Spleen (tissue), 11 donors: ENCODE data around the gene MORN3. TPM values are rescaled to one million over a fixed set of nuclear protein-coding genes. Genes with fewer than 3 reads are reported as not detected.
A peak's percentile ranks its signal among the peaks of the same experiment; 100 is the strongest.
"Not testable (repeated sequence)": the region's sequence is repeated elsewhere in the genome, so short reads cannot be mapped to it uniquely, and the experiment has no call there.

Source experiments
- DNase-seq: peaks from one replicate; pipeline ENCODE4 v3.0.0-alpha.2; 2020
- H3K27ac ChIP-seq, 8 donors: fragments of 200-600 bp; sonication (generic) in 7 of 8; 1 replicate in 4 of 8; 2 replicates in 4 of 8; pipeline versions ENCODE4 v1.5.0 to v1.8.0; 2016 to 2021; ENCODE audit warnings: inconsistent platforms in 4 of 8, mild to moderate bottlenecking in 4 of 8, moderate library complexity in 1 of 8
- H3K27me3 ChIP-seq, 7 donors: fragments of 200-600 bp; sonication (generic) in 6 of 7; replicated peaks in 1 of 7; 1 replicate in 4 of 7; 2 replicates in 3 of 7; pipeline versions ENCODE4 v1.5.0 to v1.8.0; 2016 to 2021; ENCODE audit warnings: inconsistent platforms in 3 of 7, mild to moderate bottlenecking in 1 of 7
- H3K36me3 ChIP-seq, 6 donors: fragments of 200-600 bp; sonication (generic) in 5 of 6; 1 replicate in 4 of 6; 2 replicates in 2 of 6; pipeline versions ENCODE4 v1.5.0 to v1.8.0; 2016 to 2021; ENCODE audit warnings: inconsistent platforms in 2 of 6
- H3K4me1 ChIP-seq, 6 donors: fragments of 200-600 bp; sonication (generic) in 5 of 6; 1 replicate in 3 of 6; 2 replicates in 3 of 6; pipeline versions ENCODE4 v1.5.0 to v1.8.0; 2016 to 2021; ENCODE audit warnings: inconsistent platforms in 3 of 6
- H3K4me3 ChIP-seq, 8 donors: fragments of 200-600 bp; sonication (generic) in 7 of 8; 1 replicate in 4 of 8; 2 replicates in 4 of 8; pipeline versions ENCODE4 v1.5.0 to v1.8.0; 2016 to 2021; ENCODE audit warnings: inconsistent platforms in 4 of 8, mild to moderate bottlenecking in 4 of 8, moderate library complexity in 2 of 8
- H3K9me3 ChIP-seq, 8 donors: fragments of 200-600 bp; sonication (generic) in 7 of 8; 1 replicate in 4 of 8; 2 replicates in 4 of 8; pipeline versions ENCODE4 v1.5.0 to v1.8.0; 2016 to 2021; ENCODE audit warnings: inconsistent platforms in 4 of 8
- POLR2A ChIP-seq, 3 donors: fragments of 450-650 bp; IDR thresholded peaks; one replicate each; pipeline ENCODE4 v1.5.1; 2017; ENCODE audit warnings: antibody characterized with exemption in 3 of 3, mild to moderate bottlenecking in 1 of 3
- POLR2AphosphoS5 ChIP-seq, 3 donors: sonication (generic); formaldehyde crosslinking; IDR thresholded peaks; one replicate each; pipeline ENCODE4 v1.5.1; 2017; ENCODE audit warnings: antibody characterized with exemption in 3 of 3
- WGBS, 5 donors: extraction: QIAGEN DNeasy Blood & Tissue Kit in 3 of 5; methylation state at CpG; one replicate each; pipeline versions ENCODE4 v1.1.5 to v1.1.7; 2013 to 2018; 5-methylcytosine and 5-hydroxymethylcytosine counted together
- intact Hi-C: fragments of 100-400 bp; cut with DNase I; formaldehyde crosslinking; loops from one replicate; pipeline ENCODE4 v1.15.0; 2023; ENCODE audit warnings: low total_unique reads
- polyA plus RNA-seq, 3 donors: library from polyadenylated mRNA; stranded (reverse); fragments of 200-250 nt; gene quantifications; one replicate each; pipeline ENCODE4 v1.2.1, GENCODE V29; 2013
- total RNA-seq, 7 donors: library from RNA; depleted of rRNA in 3 of 7; stranded (reverse); fragments of >200 nt in 3 of 7; fragmentation: NEBNext Ultra II Directional in 4 of 7; extraction: Animal tissue kit (Norgen Biotek cat#: 25700) in 4 of 7; gene quantifications; one replicate each; pipeline versions ENCODE4 v1.1.0 to v1.2.1, GENCODE V29; 2016 to 2021
- TF ChIP-seq, protein P1 (sequence below), 11 experiments: fragments of 200-600 bp in 7 of 11; fragments of 450-650 bp in 4 of 11; sonication (generic) in 4 of 11; IDR thresholded peaks in 8 of 11; conservative IDR thresholded peaks in 3 of 11; 1 replicate in 7 of 11; 2 replicates in 4 of 11; pipeline versions ENCODE4 v1.4.0 to v1.8.0; 2016 to 2021; ENCODE audit warnings: antibody characterized with exemption in 11 of 11, inconsistent platforms in 4 of 11, mild to moderate bottlenecking in 1 of 11
- donor health status: healthy with polysubstance abuse.
- donor health status: DM: no; HTN: no; CAD: no; lungs with moderate emphysema.
- donor health status: DM: no; HTN: no; CAD: no.
- donor health status: Bipolar disorder and iron deficiency.
- donor health status: healthy.
- donor health status: DM: no; HTN: no; CAD: no.
- donor health status: DM: yes; HTN: yes; CAD: no.

The MORN3 gene
- total and polyA plus RNA-seq, 10 donors: 0.17 to 2.5 (median 1.0) TPM; not detected in 1

DNA sequence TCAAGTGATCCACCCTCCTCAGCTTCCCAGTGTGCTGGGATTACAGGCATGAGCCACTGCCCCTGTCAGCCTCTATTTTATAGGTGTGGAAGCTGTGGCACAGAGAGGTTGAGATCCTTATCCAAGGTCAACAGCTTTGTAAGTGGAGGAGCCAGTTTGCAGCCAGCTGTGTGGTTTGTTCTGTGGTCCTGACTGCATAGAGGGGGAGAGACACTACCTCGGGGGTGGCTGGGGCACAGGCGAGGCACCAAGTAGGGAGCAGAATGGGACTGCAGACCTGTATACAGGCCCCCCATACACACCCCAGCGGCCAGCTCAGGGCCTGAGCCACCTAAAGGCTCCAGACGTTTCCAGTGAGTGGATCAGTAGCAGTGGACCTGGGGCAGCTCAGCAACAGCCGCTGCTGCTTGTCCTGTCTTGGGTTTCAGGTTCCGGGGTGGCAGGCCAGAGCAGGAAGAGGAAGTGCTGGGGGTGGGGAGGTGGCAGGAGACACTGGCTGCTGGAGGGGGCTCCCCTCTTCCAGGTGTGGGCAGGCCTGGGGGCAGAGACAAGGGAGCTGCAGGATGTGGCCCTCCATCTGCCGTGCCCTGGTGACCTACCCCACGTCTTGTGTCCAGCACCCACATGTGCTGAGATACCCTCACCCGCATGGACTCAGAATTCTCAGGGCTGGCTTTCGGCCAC, 32.1 kb downstream of the MORN3 start:
- Histone ChIP-seq H3K4me3 (peak overlapping the region in 2 of 8 donors; percentile 8 to 52), H3K27me3 (no peaks in the 10 kb centered on the region), H3K4me1 (peaks cover 31 to 82% (median 51%) of the 10 kb centered on the region in 6 donors), H3K27ac (peak overlapping the region; percentile 44 to 93 (median 84)), H3K9me3 (no peaks in the 10 kb centered on the region), H3K36me3 (peaks cover 0 to 45% (median 15%) of the 10 kb centered on the region in 6 donors)
- DNase-seq: peak; percentile 95
- WGBS, 5 donors: 30 to 36% (median 32%) methylated on average over 5 to 10 of the region's 10 CpGs
- TF ChIP-seq, protein P1, sequence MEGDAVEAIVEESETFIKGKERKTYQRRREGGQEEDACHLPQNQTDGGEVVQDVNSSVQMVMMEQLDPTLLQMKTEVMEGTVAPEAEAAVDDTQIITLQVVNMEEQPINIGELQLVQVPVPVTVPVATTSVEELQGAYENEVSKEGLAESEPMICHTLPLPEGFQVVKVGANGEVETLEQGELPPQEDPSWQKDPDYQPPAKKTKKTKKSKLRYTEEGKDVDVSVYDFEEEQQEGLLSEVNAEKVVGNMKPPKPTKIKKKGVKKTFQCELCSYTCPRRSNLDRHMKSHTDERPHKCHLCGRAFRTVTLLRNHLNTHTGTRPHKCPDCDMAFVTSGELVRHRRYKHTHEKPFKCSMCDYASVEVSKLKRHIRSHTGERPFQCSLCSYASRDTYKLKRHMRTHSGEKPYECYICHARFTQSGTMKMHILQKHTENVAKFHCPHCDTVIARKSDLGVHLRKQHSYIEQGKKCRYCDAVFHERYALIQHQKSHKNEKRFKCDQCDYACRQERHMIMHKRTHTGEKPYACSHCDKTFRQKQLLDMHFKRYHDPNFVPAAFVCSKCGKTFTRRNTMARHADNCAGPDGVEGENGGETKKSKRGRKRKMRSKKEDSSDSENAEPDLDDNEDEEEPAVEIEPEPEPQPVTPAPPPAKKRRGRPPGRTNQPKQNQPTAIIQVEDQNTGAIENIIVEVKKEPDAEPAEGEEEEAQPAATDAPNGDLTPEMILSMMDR (IDR thresholded peaks at IDR 0.05 in 8 of 11, conservative IDR thresholded peaks at IDR 0.05 in 3 of 11): no peak
- TF ChIP-seq POLR2AphosphoS5 (IDR thresholded peaks at IDR 0.05) (peak; percentile 71 to 75 (median 72)), POLR2A (IDR thresholded peaks at IDR 0.05) (no peak)
- intact Hi-C loops: no loop called here

DNA sequence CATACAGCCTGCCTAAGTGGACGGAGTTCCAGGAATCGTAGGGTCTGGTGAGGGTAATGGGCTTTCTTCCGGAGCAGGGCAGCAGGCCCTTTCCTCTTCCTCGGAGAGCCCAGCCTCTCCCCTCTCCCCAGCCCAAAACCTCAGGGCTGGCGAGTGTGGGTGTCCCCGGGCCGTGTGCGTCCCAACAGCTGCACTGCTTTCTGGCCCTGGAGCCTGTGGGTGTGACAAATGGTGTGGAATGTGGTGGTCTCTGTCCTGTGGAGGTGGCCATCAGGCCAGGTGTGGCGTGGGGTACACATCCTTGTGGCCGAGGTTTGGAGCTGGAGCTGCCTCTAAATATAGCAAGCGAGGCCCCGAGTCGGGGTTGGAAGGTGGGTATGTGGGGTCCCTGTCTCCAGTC, 34.6 kb downstream of the MORN3 start:
- no peaks in the 10 kb centered on the region for H3K9me3 ChIP-seq
- H3K4me1 ChIP-seq: peaks cover 56 to 91% (median 76%) of the 10 kb centered on the region in 6 donors
- TF ChIP-seq POLR2A (IDR thresholded peaks at IDR 0.05) (no peak), POLR2AphosphoS5 (IDR thresholded peaks at IDR 0.05) (peak in 1 of 3 donors; percentile 31)
- TF ChIP-seq, protein P1 (IDR thresholded peaks at IDR 0.05 in 8 of 11, conservative IDR thresholded peaks at IDR 0.05 in 3 of 11): no peak
- WGBS, 5 donors: 50 to 64% (median 63%) methylated on average over 10 to 13 of the region's 13 CpGs
- peaks cover 0 to 27% (median 0%) of the 10 kb centered on the region in 6 donors for H3K36me3 ChIP-seq
- no peak overlapping the region for H3K4me3 ChIP-seq
- no peaks in the 10 kb centered on the region for H3K27me3 ChIP-seq
- intact Hi-C loops: no loop called here
- peak overlapping the region in 3 of 8 donors; percentile 2 to 53 (median 40) for H3K27ac ChIP-seq
- no peak for DNase-seq

DNA sequence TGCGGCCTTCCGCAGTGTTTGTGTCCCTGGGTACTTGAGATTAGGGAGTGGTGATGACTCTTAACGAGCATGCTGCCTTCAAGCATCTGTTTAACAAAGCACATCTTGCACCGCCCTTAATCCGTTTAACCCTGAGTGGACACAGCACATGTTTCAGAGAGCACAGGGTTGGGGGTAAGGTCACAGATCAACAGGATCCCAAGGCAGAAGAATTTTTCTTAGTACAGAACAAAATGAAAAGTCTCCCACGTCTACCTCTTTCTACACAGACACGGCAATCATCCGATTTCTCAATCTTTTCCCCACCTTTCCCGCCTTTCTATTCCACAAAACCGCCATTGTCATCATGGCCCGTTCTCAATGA, 35.6 kb downstream of the MORN3 start:
- H3K27ac ChIP-seq, intact Hi-C loops, H3K9me3 ChIP-seq, DNase-seq, H3K27me3 ChIP-seq, H3K4me3 ChIP-seq: not testable (repeated sequence)
- peaks cover 66 to 95% (median 85%) of the 10 kb centered on the region in 6 donors for H3K4me1 ChIP-seq
- 40 to 86% (median 66%) methylated on average over 1 to 6 of the region's 11 CpGs for WGBS, 5 donors
- peaks cover 0 to 26% (median 0%) of the 10 kb centered on the region in 6 donors for H3K36me3 ChIP-seq

DNA sequence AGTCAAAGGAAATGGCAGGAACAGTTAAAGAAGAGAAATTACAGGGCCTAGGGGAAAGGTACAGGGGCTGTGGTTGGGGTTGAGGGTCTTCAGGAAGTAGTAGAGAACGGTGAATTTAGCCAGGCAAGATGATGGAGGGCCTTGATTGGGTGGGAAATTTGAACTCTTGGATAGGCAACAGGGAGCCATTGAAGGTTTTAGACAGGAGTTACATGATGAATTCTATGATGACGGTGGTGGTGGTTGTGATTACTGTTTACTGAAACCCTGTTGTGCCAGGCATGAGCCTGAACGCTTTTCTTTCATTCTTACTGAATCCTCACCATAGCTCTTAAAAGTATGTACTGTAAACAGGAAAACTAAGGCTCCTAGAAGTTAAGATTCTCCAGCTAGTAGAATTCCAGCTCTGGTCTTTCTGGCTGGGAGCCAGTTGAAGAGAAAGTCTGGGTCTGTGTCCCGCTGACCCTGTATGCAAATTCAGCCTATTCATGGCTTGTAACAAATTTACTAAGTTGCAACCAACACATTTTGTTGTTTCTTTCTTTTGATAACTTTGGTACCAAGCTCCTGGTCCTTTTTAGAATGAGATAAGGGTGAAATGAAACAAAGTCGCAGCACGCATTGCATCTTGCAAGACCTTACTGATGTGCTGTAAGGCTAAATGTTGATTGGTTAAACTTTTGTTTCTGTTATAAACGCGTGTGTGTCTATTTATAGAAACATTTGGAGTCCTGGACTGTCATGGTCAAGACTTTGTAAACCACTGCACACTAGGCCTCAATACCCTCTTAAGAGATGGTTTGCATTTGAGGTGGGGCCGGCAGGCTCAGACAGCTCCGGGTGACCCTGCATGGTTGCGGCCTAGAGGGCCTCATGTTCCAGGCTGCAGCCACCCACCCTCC, 37.1 kb downstream of the MORN3 start:
- Histone ChIP-seq H3K4me3 (no peak overlapping the region), H3K36me3 (peaks cover 0 to 26% (median 0%) of the 10 kb centered on the region in 6 donors), H3K27me3 (no peaks in the 10 kb centered on the region), H3K4me1 (peaks cover 62 to 95% (median 85%) of the 10 kb centered on the region in 6 donors), H3K9me3 (no peaks in the 10 kb centered on the region), H3K27ac (peak overlapping the region in 7 of 8 donors; percentile 43 to 99 (median 66))
- intact Hi-C loops: no loop called here
- 58 to 75% (median 68%) methylated on average over 11 of the region's 11 CpGs for WGBS, 5 donors
- DNase-seq: no peak
- TF ChIP-seq POLR2A (IDR thresholded peaks at IDR 0.05): no peak
- TF ChIP-seq, protein P1 (IDR thresholded peaks at IDR 0.05 in 8 of 11, conservative IDR thresholded peaks at IDR 0.05 in 3 of 11): no peak
- no peak for TF ChIP-seq POLR2AphosphoS5 (IDR thresholded peaks at IDR 0.05)
